Measurements from ENCODE around the gene NHLRC4. TPM values are rescaled to one million over a fixed set of nuclear protein-coding genes. Genes with fewer than 3 reads are reported as not detected.

Gene NHLRC4
- total RNA-seq, 1 donor from 2014 or later, result 2.7 TPM

GRCh38 chr16:554297-554621, 12.5 kb upstream of the NHLRC4 start:
- H3K9me3 ChIP-seq, result no peaks in the 10 kb centered on the region
- no peaks in the 10 kb centered on the region for H3K4me1 ChIP-seq
- TF ChIP-seq CTCF (IDR thresholded peaks at IDR 0.05), result no peak
- no peak overlapping the region for H3K4me3 ChIP-seq
- intact Hi-C loops (cut with DNase I), result no loop called here
- H3K27me3 ChIP-seq (ENCODE audit: low read depth), result peaks cover 19% of the 10 kb centered on the region
- peaks cover 34% of the 10 kb centered on the region for H3K36me3 ChIP-seq
- no peak for DNase-seq
- no peak overlapping the region for H3K27ac ChIP-seq
- ATAC-seq, result no peak

GRCh38 chr16:554640-555365, 12.0 kb upstream of the NHLRC4 start:
- no peaks in the 10 kb centered on the region for H3K4me1 ChIP-seq
- no peak for ATAC-seq
- H3K9me3 ChIP-seq, result no peaks in the 10 kb centered on the region
- peaks cover 29% of the 10 kb centered on the region for H3K36me3 ChIP-seq
- no peak for TF ChIP-seq CTCF (IDR thresholded peaks at IDR 0.05)
- H3K27ac ChIP-seq, result no peak overlapping the region
- no peak for DNase-seq
- no peak overlapping the region for H3K4me3 ChIP-seq
- H3K27me3 ChIP-seq (ENCODE audit: low read depth), result peaks cover 25% of the 10 kb centered on the region
- intact Hi-C loops (cut with DNase I), result no loop called here

GRCh38 chr16:555528-556473, 11.0 kb upstream of the NHLRC4 start:
- Histone ChIP-seq H3K4me3 (no peak overlapping the region), H3K9me3 (no peaks in the 10 kb centered on the region), H3K4me1 (no peaks in the 10 kb centered on the region), H3K36me3 (peaks cover 23% of the 10 kb centered on the region), H3K27me3 (ENCODE audit: low read depth) (peaks cover 28% of the 10 kb centered on the region), H3K27ac (no peak overlapping the region)
- TF ChIP-seq CTCF (IDR thresholded peaks at IDR 0.05), result no peak
- no peak for DNase-seq
- no peak for ATAC-seq
- intact Hi-C loops (cut with DNase I), result no loop called here

GRCh38 chr16:556474-557173, 10.2 kb upstream of the NHLRC4 start:
- no peak for ATAC-seq
- Histone ChIP-seq H3K27ac (no peak overlapping the region), H3K4me3 (no peak overlapping the region), H3K4me1 (no peaks in the 10 kb centered on the region), H3K27me3 (ENCODE audit: low read depth) (peaks cover 36% of the 10 kb centered on the region), H3K36me3 (peaks cover 19% of the 10 kb centered on the region), H3K9me3 (no peaks in the 10 kb centered on the region)
- intact Hi-C loops (cut with DNase I), result no loop called here
- no peak for TF ChIP-seq CTCF (IDR thresholded peaks at IDR 0.05)
- DNase-seq, result no peak

- DNase-seq, result no peak
Observed at GRCh38 chr16:557463-558297, 9.1 kb upstream of the NHLRC4 start.

More at GRCh38 chr16:557463-558297, 9.1 kb upstream of the NHLRC4 start:
- Histone ChIP-seq H3K27ac (no peak overlapping the region), H3K9me3 (no peaks in the 10 kb centered on the region), H3K36me3 (peaks cover 8% of the 10 kb centered on the region), H3K4me3 (no peak overlapping the region), H3K4me1 (no peaks in the 10 kb centered on the region), H3K27me3 (ENCODE audit: low read depth) (peaks cover 42% of the 10 kb centered on the region)
- intact Hi-C loops (cut with DNase I), result no loop called here
- TF ChIP-seq CTCF (IDR thresholded peaks at IDR 0.05), result no peak
- ATAC-seq, result no peak
